K562 (cell line): ENCODE results near the gene SPATS2.

ENCODE experiments used
- CTCF ChIP-seq, 3 experiments: IDR thresholded peaks in 2 of 3; conservative IDR thresholded peaks in 1 of 3; 2 replicates each; pipeline ENCODE4 v1.5.1; 2011 to 2012; ENCODE audit warnings: low read length in 3 of 3, mild to moderate bottlenecking in 3 of 3, control low read depth in 2 of 3, improper control_type of control experiment in 1 of 3, inconsistent platforms in 1 of 3, low read depth in 1 of 3, mixed read lengths in 1 of 3, moderate library complexity in 1 of 3; ENCODE audit not compliant: insufficient read depth in 2 of 3
- E2F1 ChIP-seq: sonication (generic); formaldehyde crosslinking; IDR thresholded peaks from 2 replicates; pipeline ENCODE4 v1.8.1; 2023; ENCODE audit warnings: mild to moderate bottlenecking, missing genetic modification reagents, moderate library complexity
- IRF2 ChIP-seq: sonication (generic); formaldehyde crosslinking; IDR thresholded peaks from 2 replicates; pipeline ENCODE4 v1.8.1; 2022; ENCODE audit warnings: mild to moderate bottlenecking, missing genetic modification reagents
- POLR2AphosphoS2 ChIP-seq: IDR thresholded peaks from 2 replicates; pipeline ENCODE4 v1.6.1; 2012; ENCODE audit warnings: low read length, improper control_type of control experiment
- RB1 ChIP-seq: fragments of 450-650 bp; IDR thresholded peaks from 2 replicates; pipeline ENCODE4 v1.6.1; 2017; ENCODE audit warnings: low read depth, mild to moderate bottlenecking
- REST ChIP-seq, 2 experiments: fragments of 450-650 bp; formaldehyde crosslinking in 1 of 2; IDR thresholded peaks; 2 replicates each; pipeline versions ENCODE4 v1.4.0 to v1.6.1; 2014 to 2020; ENCODE audit warnings: mild to moderate bottlenecking in 2 of 2, borderline replicate concordance in 1 of 2, low read depth in 1 of 2
- SMARCE1 ChIP-seq: fragments of 450-650 bp; IDR thresholded peaks from 2 replicates; pipeline ENCODE4 v1.7.1; 2016; ENCODE audit warnings: mild to moderate bottlenecking
- ZNF668 ChIP-seq: fragments of 250-450 bp; sonication (Bioruptor Pico); IDR thresholded peaks from 2 replicates; pipeline ENCODE4 v1.8.0; 2022; ENCODE audit warnings: mild to moderate bottlenecking, inconsistent platforms

- no peak for TF ChIP-seq REST (IDR thresholded peaks at IDR 0.05; ENCODE audit: borderline replicate concordance)
- TF ChIP-seq REST (CRISPR knock-in tag; IDR thresholded peaks at IDR 0.05; ENCODE audit: low read depth): no peak
- no peak for TF ChIP-seq RB1
- TF ChIP-seq POLR2AphosphoS2: no peak
- TF ChIP-seq IRF2 (CRISPR knock-in tag): no peak
- no peak for TF ChIP-seq ZNF668 (CRISPR knock-in tag)
- no peak for TF ChIP-seq SMARCE1
- no peak for TF ChIP-seq E2F1 (CRISPR knock-in tag)
- no peak for TF ChIP-seq CTCF (IDR thresholded peaks at IDR 0.05 in 2 of 3, conservative IDR thresholded peaks at IDR 0.05 in 1 of 3; ENCODE audit: insufficient read depth in 2 of 3, low read depth in 1 of 3, low read length in 3 of 3)
These were observed 37.1 kb upstream of the SPATS2 start for GRCh38 chr12:49330032-49330619.
